ENCODE data around the gene APOBEC3H.
A peak's percentile ranks its signal among the peaks of the same experiment; 100 is the strongest.

DNA sequence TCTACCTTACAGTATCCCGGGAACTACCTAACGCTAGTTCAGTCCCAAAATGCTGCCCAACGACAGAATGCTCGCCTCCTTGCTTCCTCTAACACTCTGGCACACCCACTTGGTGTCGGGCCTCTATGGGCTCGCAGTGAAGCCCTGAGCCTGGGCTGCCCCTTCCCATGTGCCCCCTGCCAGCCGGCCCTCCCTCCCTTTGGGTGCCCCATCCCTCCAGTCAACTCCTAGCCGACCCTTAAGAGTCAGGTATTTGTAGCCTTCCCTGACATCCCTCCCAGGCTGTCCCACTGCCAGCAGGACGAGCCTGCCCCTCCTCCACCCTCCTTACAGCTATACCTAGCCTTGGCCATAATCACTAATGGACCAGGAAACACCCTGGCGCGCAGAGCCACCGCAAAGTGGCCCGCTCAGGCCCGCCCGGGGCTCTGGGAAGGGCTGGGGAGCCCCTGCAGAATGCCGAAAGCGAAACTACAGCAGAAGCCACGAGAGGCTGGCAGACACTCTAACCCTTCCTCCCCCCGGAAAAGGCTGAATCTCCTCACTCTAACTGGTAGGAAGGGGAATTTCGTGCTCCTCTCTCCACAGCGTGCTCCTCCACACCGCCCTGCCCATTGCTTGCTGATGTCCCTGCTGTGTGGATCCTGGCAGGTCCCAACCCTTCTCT lies 47.2 kb downstream of the APOBEC3H start:
- TF ChIP-seq, protein P1, sequence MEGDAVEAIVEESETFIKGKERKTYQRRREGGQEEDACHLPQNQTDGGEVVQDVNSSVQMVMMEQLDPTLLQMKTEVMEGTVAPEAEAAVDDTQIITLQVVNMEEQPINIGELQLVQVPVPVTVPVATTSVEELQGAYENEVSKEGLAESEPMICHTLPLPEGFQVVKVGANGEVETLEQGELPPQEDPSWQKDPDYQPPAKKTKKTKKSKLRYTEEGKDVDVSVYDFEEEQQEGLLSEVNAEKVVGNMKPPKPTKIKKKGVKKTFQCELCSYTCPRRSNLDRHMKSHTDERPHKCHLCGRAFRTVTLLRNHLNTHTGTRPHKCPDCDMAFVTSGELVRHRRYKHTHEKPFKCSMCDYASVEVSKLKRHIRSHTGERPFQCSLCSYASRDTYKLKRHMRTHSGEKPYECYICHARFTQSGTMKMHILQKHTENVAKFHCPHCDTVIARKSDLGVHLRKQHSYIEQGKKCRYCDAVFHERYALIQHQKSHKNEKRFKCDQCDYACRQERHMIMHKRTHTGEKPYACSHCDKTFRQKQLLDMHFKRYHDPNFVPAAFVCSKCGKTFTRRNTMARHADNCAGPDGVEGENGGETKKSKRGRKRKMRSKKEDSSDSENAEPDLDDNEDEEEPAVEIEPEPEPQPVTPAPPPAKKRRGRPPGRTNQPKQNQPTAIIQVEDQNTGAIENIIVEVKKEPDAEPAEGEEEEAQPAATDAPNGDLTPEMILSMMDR (IDR thresholded peaks at IDR 0.05 in 8 of 11, conservative IDR thresholded peaks at IDR 0.05 in 3 of 11) = no peak
- TF ChIP-seq POLR2A (IDR thresholded peaks at IDR 0.05) (no peak), POLR2AphosphoS5 (IDR thresholded peaks at IDR 0.05) (peak; percentile 72 to 83 (median 81))
